ENCODE data around the gene ABAT.
"Not testable (repeated sequence)": the region's sequence is repeated elsewhere in the genome, so short reads cannot be mapped to it uniquely, and the experiment has no call there.

The ABAT gene

DNA sequence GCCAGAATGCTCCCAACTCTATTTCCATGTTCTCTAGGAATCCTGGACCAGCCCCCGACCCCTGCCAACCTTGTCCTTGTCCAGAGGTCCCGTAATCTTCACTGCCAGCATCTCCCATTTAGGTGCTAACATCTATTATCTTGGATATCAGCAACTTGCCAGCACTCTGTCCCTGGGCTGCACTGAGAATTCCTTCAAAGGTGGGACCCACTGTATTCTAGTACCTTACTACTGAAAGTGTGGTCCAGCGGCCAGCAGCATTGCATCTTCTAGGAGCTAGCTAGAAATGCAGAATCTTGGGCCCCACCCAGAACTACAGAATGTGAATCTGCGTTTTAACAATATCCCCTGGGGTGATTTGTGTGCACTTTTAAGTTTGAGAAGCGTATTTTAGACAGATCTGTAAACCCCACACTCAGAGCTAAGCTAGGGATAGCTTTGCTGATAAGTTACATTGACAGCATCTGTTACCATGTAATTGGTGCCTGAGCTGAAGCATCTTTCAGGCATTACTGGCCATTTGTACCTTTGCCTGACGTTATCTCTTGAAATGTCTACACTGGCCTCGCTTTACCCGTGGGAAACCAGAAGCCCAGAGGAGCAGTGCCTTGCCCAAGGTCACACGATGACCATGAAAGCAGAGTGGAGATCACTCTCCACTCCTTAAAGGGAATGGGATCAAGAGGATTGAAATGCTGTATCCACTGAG lies 8.3 kb downstream of the ABAT start:
- no peak for DNase-seq (ENCODE audit: low spot score)

DNA sequence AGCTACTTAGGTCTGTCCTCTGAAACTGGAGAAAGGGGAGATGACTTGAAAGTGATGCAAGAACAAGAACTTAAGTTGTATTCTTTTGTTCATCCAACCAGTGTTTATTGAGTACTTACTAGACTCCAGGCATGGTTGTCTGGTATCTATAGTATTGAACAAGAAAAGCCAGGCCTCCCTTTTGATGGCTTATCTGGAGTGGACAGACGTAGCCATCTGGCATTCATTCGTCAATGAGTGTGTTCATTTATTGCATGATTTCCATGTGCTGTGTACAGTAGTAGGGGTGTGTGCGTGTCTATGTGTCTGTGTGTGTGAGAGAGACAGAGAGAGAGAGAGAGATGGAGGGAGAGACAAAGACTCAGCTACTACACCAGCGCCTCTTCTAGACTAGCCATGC lies 9.2 kb downstream of the ABAT start:
- no peak for DNase-seq (ENCODE audit: low spot score)

DNA sequence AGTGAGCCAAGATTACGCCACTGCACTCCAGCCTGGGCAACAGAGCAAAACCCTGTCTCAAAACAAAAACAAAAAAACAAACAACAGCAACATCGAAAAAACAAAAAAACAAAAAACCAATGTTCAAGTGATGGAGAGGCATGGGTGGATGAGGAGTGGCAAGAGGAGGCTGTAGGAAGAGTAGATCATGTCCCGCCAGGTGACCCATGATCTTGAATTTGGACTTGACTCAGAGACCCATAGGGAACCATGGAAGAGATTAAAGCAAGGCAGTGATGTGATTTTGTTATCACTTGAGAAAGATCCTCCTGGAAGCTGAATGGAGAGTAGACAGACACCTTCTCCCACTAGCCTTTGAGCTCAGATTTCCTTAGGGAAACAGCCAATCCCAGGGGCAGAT lies 11.2 kb downstream of the ABAT start:
- no peak for DNase-seq (ENCODE audit: low spot score)

DNA sequence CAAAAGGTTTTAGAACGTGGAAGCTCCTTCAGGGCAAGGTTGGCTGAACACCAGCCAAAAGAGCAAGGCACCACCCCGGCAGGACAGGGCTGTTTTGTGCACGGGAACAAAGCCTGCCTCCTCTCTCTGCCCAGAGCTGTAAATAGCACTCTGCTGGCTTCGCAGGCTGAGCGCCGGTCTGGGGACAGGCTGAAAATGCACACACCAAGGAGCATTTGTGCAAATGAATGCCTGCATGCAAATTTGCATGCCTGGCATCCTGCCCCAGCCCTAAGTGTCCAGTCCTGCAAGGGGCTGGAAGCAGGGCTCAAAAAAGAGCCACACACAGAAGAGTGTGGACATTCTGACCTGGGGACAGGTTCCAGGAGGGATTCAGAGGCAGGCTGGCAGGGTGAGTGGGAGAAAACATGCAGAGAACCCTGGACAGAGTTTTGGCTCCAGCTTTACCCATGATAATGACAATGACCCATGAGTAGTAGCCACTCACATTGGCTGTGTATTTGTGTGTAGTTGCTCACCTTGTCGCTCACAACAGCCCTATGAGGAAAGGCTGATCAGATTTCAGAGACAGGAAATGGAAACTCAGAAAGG lies 11.7 kb downstream of the ABAT start:
- DNase-seq (ENCODE audit: low spot score), result no peak

DNA sequence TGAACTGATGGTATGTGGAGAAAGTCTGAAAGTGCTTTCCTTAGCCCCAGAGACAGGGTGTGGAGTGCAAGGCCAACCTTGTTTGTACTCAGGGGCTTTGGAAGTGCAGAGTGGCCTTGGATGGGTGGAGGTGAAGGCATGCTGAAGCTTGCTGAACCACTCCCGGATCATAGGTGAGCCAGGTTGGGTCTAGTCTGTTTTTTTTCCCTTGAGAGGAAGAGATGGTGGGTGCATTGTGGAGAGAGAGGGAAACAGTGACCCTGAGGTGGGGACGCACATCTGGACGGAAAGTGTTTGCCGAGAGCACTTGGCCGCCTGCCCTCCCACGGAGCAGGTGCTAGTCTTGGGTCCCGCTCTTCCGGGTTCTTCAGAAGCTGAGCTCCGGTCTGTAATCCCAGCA lies 12.5 kb downstream of the ABAT start:
- DNase-seq (ENCODE audit: low spot score), result no peak

DNA sequence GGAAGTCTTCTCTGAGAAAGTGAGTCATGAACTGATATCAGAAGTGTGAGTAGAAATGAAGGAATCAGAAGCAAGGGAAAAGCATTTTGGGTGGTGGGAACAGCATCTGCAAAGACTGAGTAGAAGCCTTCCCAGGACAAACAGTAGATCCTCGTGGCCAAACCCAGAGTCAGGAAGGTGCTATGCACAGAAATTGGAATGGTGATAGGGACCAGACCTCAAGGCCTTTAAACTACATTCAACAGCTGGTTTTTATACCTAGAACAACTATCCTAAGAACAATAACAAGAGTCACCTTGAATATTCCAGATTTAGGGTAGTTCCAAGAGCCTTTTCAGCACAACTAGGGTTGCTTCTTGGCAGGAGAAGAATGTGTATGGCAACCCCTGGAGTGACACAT lies 15.3 kb downstream of the ABAT start:
- DNase-seq (ENCODE audit: low spot score), result no peak

DNA sequence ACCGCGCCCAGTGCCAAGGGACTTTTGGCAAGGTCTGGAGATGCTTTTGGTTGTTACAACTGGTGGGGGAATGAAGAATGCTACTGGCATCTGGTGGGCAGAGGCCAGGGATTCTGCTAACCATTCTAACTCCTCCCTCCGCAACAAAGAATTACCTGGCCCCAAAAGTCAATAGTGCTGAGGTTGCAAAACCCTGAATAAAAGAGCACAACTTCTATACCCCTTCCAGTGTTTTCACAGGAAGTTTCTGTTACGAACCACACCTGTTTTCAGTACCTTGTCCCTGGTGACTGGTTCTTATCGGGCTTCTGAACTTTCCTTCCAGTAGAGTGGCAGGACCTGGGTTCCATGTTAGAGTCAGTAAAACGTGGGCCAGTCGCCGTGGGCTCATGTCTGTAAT lies 17.3 kb downstream of the ABAT start:
- no peak for DNase-seq (ENCODE audit: low spot score)

DNA sequence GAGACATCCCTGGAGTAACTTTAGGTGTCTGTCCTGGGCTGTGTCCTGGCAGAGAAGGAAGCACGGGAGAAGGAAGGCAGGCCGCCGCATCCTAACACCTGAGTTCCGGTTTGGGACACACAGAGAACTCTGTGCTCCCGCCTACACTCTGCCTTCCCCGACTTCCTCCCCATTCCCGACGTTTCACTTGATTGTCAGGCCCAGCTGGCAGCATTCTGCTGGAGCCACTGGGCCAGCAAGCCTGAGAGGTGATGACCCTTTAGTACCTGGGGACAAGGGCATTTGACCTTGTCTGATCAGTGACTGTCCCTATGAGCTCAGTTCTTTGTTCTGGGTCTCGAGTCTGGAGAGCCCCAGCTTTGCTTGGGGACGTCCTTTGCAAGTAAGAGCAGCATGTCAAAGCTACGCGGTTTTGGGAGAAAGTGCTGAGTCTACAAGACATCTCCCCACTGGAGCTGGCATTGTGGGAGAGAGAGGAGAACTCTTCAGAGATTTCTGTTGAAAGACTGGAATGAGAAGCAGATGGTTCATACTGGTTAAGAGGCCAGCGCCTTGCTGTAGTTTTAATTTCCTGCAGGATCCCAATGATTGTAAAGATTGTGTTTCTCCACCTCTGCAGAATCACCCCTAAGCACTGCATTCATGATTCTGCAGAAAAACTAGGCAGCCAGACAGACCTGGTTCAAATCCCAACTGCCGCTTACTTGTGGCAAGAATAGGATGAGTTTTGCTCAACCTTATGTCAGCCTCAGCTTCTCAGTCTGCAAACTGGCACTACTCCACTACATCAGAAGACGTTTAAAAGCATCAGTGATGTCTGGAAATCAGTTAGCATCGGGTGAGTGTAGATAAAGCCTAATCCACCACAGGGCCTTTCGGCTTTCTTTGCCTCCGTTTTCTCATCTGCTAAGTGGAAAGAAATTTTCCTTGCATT lies 20.6 kb downstream of the ABAT start:
- DNase-seq (ENCODE audit: low spot score), result no peak

DNA sequence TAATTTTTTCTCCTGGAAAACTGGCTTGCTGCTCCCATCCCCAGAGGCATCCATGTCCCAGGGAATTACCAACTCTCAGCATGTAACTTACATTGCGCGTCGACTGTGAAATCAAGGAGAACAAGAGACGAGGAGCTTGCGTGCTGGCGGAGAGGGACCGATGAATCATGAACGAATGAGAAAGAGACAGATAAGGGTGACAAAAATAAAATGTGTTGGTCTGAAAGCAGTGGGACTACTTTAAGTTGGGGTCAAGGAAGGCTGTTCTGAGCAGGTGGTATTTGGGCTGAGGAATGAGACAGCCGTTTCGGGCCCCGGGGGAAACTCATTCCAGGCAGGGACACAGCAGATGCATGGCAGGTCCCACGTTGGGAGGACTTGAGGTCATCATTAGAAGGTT lies 22.5 kb downstream of the ABAT start:
- no peak for DNase-seq (ENCODE audit: low spot score)

DNA sequence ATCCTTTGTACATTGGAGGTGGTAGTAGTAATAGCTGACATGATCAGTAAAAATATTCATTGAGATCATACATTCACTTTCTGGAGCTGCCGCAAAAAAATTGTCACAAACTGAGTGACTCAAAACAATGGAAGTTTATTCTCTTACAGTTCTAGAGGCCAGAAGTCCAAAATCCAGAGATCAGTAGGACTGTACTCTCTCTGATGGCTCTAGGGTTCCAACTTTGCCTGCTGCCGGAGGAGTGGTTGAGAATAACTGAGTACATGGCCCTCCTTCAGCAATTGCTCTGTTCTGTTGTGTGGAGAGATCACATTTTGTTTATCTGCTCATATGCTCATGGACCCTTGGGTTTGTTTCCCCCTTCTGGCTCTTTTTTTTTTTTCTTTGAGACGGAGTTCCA lies 23.5 kb downstream of the ABAT start:
- DNase-seq (ENCODE audit: low spot score), result no peak

DNA sequence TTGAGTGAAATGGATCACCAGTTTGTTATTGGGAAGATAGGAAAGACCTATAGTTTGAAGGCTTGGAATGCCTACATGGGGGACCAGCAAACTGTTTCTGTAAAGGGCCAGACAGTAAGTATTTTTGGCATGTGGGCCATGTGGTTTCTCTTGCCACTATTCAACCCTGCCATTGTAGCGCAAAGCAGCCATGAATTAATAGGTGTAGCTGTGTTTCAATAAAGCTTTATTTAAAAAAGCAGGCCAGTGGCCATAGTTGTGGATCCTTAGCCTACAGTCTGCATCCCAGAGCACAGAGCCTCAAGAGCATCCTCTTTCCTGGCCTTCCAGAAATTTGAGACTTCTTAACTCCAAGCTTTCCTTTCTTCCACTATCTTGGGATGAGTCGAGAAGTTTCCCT lies 29.3 kb downstream of the ABAT start:
- DNase-seq (ENCODE audit: low spot score), result no peak

DNA sequence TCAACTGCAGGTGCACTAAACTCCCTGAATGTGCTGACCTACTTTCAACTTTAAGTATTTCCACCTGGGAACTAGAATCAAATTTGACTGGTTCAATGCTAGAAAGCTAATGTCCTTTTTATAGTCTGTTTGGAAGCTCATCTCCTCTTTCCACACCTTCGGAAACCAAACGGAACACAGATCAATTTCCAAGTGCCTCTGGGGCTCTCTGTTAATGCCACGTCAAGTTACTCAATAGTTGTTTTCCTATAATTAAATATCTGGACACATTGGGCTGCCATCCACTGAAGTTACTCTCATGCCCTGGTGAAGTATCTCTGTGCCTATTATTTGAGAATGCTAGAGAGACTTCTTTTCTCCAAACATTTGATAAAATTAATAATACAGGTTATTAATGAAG lies 29.7 kb downstream of the ABAT start:
- no peak for DNase-seq (ENCODE audit: low spot score)

DNA sequence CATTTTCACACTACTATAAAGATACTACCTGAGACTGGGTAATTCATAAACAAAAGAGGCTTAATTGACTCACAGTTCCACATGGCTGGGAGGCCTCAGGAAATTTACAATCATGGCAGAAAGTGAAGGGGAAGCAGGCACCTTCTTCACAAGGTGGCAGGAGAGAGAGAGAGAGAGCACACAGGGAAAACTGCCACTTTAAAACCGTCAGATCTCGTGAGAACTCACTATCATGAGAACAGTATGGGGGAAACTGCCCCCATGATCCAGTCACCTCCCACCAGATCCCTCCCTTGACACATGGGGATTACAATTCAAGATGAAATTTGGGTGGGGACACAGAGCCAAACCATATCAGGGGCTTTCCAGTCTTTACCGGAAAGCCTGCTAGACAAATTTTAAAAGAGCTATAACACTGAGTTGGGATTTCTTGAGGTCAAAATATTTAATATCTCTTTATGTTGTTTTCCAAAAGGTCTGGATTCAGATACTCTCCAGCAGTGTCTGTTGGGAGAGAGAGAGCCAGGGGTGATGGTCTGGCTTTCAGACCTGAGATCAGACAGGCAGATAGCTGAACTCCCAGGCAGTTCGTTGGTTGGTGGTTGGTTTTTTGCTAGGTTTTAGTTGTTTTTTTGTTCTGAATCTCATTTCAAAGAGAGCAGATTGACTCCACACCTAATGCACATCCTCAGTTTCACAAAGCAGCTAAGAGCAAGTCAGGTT lies 30.8 kb downstream of the ABAT start:
- not testable (repeated sequence) for DNase-seq (ENCODE audit: low spot score)

DNA sequence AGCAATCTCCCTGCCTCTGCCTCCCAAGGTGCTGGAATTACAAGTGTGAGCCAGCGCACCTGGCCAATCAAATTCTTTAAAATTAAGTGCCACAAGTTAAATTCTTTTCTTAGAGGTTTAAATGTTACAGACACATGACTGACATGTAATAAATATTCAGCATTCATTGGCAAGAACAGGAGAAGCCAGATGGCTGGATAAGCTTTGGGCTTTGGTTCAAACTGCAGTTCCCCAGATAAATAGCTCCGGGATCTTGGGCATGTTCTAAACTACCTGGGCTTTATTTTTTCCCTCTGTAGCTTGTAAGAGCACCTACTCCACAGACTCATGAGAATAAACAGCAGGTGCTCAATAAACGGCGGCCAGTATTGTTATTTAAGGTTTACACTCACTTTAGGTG lies 34.1 kb downstream of the ABAT start:
- no peak for DNase-seq (ENCODE audit: low spot score)

DNA sequence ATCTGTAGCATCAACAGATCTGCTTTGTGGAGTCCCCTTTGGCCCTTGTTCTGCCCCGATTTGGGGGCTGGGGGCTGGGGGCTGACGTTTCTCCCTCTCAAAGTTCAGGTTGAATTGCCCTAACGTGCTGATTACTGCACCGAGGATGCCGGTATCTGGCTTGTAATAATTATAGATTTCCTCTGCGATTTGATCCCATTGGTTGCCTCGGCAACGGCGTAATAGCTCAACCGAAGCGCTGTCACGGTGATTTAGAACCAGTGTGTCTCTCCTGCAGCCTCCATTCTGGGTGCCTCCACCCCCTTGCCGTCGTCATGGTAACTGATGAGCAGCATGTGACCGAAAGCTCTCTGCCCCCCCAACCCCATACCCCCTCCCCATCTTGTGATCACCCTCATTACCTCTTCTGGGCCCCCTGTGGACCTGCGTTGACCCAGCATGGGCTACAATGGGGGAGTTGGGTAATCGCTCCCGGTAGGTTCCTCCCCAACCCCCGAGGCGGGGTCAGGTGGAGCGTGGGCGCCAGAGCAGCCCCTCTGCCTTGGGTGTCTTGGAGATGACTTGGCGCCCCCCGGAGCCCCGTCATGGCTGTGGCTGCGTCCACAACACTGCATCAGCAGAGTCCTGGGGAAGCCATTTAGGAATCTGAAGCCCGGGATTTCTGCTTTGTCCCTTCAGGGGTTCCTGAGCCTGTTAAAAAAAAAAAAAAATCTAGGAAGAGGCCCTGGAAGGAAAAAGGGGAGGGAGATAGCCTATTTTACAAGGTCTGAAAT lies 38.4 kb downstream of the ABAT start:
- no peak for DNase-seq (ENCODE audit: low spot score)

DNA sequence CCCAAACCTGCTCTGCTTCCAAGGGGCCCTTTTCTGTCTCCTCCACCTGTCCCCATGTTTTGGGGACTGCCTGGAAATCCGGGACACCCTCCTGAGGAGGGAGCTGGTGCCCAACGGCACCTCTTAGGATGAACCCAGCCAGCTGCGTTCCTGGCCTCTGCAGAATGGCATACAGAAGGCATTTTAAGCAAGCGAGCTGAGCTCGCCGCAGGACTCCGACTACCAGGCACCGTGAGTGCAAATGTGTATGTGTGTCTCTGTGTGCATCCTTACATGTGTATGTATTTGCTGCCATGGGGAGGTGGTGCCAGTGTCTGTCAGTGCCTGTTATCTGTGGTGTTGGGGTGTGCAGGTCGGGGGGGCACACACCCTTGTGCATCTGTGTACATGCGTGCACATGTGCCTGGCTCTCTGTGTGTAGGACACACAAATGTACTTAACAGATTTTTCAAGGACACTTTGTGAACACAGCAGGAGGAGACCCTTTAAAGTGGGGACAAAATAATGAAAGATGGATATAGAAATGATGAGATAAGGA lies 39.3 kb downstream of the ABAT start:
- no peak for DNase-seq (ENCODE audit: low spot score)

DNA sequence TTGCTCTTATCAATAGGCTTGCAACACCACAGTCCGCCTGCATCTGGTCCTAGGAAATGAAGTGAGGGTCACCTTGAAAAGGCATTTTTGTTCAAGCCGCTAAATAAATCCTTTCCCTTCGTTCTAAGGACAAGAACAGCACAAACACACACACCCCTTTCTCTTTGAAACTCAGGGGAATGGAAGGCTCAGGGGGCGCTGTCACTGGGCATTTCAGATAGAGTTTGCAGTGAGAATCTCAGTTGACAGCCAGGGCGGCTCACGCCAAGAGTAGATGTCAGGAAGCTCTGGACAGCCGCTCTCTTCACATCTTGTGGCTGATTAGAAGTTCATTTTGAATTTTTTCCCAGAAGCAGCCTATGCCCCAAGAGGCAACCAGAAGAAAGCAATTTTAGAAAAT lies 39.8 kb downstream of the ABAT start:
- DNase-seq (ENCODE audit: low spot score), result no peak

DNA sequence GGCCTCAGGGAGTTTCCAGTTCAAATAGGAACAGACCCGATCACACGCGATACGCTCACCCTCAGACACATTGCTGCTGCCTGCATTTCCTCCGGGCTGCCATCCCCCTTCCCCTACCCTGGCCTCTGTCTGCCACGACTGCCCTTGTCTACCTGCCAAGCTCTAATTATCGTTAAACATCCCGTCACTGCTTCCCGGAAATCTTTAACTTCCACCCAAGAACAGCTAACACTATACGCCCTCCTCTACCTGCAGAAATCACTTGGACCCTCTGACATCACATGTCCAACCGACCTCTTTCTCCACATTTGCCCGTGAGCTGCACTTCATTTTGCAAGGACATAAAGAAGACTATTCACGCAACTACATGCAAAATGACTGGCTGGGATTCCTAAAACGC lies 40.4 kb downstream of the ABAT start:
- no peak for DNase-seq (ENCODE audit: low spot score)

DNA sequence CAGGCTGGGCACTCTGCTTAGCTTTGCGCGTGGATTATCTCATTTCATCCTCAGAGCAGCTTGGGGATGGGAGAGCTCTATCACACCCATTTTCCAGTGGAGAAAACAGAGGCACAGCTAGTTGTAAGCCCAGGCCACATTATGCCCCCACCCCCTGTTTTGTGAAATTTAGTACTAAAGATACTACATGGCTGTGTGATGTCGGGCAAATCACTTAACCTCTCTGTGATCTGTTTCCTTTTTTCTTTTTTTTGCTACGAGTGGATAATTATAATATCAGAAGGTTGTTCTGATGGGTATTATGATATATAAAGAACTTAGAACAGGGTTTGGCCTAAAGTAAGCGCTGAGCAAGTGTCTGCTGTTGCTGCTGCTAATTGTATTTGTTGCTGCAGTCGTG lies 41.6 kb downstream of the ABAT start:
- DNase-seq (ENCODE audit: low spot score), result no peak

DNA sequence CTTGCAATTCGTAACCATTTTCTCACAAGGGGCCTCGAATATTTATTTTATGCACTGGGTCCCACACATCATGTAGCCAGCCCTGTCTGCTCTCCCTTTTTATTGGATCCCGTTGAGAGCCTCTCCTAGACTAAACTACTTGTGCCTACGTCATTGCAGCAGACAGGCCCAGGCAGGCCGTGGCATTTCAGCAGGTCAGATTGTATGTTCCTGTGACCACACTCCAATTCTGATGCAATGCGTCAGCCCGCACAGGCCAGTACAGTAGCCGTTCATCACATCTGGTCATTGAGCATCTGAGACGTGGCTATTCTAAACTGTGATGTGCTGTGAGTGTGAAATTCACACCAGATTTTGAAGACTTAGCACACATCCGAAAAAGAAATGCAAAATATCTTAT lies 42.2 kb downstream of the ABAT start:
- no peak for DNase-seq (ENCODE audit: low spot score)

DNA sequence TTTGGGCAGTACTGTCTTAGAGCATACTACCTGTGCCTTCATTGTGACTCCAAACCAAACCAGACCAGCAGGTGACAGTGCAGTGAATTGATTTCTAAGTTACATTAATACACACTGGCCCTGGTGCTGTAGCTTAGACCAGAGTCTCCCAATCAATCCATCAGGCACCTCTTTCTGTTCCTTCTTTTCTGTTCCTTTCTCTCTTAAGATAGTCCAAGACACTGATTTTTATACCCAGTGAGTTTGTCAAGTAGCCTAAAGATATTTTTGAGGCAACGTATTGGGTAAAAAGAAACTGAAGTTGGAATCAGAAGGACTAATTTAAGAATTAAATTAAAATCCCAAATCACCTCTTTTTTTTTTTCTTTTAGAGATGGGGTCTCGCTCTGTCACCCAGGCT lies 43.1 kb downstream of the ABAT start:
- no peak for DNase-seq (ENCODE audit: low spot score)
